Glomerular endothelial cell (primary cell): ENCODE measurements around the gene FKBP7. TPM values are rescaled to one million over a fixed set of nuclear protein-coding genes. Genes with fewer than 3 reads are reported as not detected.
A peak's percentile ranks its signal among the peaks of the same experiment; 100 is the strongest.
"Not testable (repeated sequence)": the region's sequence is repeated elsewhere in the genome, so short reads cannot be mapped to it uniquely, and the experiment has no call there.

Experiments
- DNase-seq: peaks from one replicate; pipeline ENCODE4 v3.0.0-alpha.2; 2011; ENCODE audit warnings: low read depth, low spot score; ENCODE audit errors: extremely low read depth
- total RNA-seq: library from RNA; depleted of rRNA; stranded (reverse); fragments of >200 nt; gene quantifications from 2 replicates; pipeline ENCODE4 v1.2.3, GENCODE V29; 2015

FKBP7 gene, protein sequence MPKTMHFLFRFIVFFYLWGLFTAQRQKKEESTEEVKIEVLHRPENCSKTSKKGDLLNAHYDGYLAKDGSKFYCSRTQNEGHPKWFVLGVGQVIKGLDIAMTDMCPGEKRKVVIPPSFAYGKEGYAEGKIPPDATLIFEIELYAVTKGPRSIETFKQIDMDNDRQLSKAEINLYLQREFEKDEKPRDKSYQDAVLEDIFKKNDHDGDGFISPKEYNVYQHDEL
- 16.8 and 26.2 TPM in 2 replicates for total RNA-seq

- peak; percentile 31 for DNase-seq
Observed at GRCh38 chr2:178478439-178479274, at the start of gene FKBP7. Gene FKBP7 (minus strand): TSS chr2:178478600. CDS start chr2:178478499, 101 bp downstream.

DNA sequence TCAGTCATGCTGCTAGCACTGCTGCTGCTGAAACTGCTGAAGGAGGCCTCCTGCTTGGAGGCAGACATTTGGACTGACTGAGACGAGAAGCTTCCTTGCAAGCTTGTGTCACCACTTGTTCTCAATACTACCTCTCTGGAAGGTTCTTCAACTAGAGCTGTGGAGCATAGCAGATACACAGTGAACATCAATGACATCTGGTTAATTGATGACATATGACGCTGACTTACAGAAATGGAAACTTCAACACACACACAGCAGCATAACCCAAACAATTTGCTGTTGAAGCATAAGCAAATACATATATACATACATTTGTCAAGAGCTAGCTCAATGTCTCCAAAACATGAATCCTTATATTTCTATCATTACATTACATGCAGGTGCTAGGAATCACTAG lies 49.2 kb upstream of the FKBP7 start:
- DNase-seq = no peak

GRCh38 chr2:178526256-178526655 lies 47.9 kb upstream of the FKBP7 start:
- DNase-seq = no peak

DNA sequence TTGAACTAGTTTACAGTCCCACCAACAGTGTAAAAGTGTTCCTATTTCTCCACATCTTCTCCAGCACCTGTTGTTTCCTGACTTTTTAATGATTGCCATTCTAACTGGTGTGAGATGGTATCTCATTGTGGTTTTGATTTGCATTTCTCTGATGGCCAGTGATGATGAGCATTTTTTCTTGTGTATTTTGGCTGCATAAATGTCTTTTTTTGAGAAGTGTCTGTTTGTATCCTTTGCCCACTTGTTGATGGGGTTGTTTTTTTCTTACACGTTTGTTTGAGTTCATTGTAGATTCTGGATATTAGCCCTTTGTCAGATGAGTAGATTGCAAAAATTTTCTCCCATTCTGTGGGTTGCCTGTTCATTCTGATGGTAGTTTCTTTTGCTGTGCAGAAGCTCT lies 47.1 kb upstream of the FKBP7 start:
- not testable (repeated sequence) for DNase-seq

DNA sequence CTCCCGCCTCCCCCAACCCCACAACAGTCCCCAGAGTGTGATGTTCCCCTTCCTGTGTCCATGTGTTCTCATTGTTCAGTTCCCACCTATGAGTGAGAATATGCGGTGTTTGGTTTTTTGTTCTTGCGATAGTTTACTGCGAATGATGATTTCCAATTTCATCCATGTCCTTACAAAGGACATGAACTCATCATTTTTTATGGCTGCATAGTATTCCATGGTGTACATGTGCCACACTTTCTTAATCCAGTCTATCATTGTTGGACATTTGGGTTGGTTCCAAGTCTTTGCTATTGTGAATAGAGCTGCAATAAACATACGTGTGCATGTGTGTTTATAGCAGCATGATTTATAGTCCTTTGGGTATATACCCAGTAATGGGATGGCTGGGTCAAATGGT lies 46.6 kb upstream of the FKBP7 start:
- not testable (repeated sequence) for DNase-seq

GRCh38 chr2:178523596-178524134 lies 45.3 kb upstream of the FKBP7 start:
- DNase-seq = no peak

GRCh38 chr2:178522950-178523595 lies 44.7 kb upstream of the FKBP7 start:
- peak; percentile 29 for DNase-seq

DNA sequence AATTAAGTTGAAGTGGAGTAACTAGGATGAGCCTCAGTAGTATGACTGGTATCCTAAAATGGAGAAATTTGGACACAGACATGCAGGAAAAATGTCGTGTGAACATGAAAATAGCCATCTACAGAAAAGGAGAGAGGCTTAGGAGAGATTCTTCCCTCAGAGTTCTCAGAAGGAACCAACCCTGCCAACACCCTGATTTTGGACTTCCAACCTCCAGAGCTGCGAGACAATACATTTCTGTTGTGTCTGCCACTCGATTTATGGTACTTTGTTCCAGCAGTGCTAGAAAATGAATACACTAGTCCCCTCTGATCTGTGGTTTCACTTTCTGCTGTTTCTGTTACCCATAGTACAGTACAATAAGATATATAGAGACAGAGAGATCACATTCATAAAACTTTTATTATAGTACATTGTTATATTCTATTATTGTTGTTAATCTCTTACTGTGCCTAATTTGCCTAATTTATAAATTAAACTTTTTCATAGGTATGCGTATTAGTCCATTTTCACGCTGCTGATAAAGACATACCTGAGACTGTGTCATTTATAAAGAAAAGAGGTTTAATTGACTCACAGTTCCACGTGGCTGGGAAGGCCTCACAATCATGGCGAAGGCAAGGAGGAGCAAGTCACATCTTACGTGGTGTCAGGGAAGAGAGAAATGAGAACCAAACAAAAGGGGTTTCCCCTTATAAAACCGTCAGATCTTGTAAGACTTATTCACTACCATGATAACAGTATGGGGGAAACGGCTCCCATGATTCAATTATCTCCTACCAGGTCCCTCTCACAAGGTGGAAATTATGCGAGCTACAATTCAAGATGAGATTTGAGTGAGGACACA lies 43.1 kb upstream of the FKBP7 start:
- DNase-seq = no peak

DNA sequence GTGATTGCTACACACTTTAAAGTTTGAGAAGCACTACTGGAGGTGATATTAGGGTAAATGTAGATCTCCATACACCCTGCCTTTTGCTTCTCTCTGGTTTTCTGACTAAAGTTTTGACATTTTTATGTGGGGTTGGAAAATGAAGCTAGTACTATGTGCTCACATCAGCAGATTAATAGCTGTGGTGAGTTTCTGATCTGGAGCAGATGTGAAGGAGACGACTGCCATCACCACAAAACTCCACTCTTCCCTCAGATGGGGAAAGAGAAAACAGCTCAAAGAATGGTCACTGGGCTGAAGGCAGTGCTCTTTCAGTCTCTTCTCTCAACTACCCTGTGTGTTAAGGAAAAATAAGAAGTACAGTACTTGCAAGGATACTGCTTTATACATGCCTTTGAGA lies 39.1 kb upstream of the FKBP7 start:
- no peak for DNase-seq

DNA sequence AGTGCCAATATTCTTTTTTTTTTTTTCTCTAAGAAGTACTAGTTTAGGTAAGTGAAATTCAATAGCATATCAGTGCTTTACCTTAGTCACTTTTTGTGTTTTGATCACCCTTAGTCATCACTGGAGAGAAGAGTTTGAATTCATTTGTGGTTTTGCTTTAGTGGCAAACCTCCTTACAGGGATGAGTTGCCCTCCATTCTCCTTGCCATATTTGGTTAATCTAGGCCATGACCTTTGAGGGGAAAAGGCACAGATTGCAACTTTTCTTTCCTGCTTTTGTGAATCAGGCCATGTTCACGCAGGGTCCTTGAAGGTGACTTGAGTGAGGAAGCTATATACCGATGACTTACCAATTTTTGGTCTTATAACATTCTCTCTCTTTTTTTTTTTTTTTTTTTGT lies 36.3 kb upstream of the FKBP7 start:
- DNase-seq = no peak

GRCh38 chr2:178513876-178514275 lies 35.5 kb upstream of the FKBP7 start:
- DNase-seq = no peak

GRCh38 chr2:178512484-178512883 lies 34.1 kb upstream of the FKBP7 start:
- no peak for DNase-seq

DNA sequence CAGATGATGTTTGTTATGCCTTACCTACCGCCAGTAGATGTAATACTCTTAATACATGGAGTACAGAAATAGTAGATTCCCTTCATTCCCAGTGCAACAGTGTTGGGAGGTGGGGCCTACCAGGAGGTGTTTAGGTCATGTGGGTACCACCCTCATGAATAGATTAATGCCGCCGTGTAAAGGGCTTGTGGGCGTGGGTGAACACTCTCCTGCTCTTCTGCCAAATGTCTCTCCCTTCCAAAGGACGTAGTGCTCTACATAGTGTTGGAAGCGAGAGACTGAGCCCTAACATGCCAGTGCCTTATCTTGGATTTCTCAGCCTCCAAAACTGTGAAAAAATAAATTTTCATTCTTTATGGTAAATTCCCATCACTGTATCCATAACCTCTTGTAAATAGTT lies 32.0 kb upstream of the FKBP7 start:
- no peak for DNase-seq

GRCh38 chr2:178508646-178509045 lies 30.2 kb upstream of the FKBP7 start:
- no peak for DNase-seq

- DNase-seq = no peak
Observed at GRCh38 chr2:178506949-178507348, 28.5 kb upstream of the FKBP7 start.

GRCh38 chr2:178506524-178506923 lies 28.1 kb upstream of the FKBP7 start:
- DNase-seq = no peak

GRCh38 chr2:178506101-178506500 lies 27.7 kb upstream of the FKBP7 start:
- DNase-seq = no peak

DNA sequence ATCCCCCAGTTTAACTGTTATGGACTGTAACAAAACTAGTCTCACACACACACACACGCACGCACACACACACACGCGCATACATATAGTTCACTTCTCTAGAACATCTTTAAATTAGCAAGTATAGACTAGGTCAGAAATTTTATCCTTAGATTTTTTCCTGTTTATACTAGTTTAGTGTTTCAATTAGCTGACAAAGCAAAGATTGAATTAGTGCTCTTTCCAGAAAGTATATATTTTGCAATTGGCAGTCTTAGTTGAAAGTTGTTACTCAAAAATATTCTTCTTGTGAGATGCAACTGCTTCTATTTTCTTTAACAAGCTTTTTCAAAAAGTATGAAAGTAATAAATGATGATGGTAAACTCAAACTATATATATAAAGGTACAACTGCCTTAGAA lies 24.4 kb upstream of the FKBP7 start:
- DNase-seq = no peak

DNA sequence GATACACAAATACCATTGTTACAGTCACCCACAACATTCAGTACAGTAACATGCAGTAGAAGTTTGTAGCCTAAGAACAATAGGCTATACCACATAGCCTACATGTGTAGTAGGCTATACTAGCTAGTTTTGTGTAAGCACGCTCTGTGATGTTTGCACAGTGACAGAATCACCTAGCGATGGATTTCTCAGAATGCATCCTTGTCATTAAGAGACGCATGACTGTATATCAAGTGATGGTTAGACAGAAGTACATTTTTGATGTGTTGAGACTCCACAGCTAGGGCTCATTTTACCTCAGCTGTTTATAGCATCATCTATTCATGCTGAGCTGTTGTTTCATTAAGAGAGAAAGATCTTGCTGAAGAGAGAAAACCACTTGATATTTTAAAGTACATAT lies 21.2 kb upstream of the FKBP7 start:
- DNase-seq = no peak

DNA sequence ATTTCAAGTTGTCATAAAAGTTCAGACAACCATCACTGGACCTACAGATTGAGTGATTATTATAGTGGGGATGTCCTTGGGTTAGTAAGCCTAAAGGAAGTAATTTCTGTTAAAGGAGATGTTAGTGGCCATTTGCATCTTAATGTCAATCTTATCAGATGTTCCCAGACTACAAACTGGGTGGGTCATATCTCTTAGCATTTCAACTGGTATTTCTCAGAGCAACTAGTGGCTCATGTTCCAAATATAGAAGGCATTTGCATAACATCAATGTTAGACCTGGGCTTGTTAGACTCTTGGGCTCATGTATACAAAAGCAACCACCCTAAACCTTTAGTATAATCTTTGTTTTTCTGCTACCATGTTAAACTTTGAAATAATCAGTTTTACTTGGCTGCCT lies 19.7 kb upstream of the FKBP7 start:
- no peak for DNase-seq

GRCh38 chr2:178496049-178496448 lies 17.6 kb upstream of the FKBP7 start:
- DNase-seq = no peak
